H1 (cell line): ENCODE results near the gene SLC24A5.

Experiments
- BACH1 ChIP-seq: IDR thresholded peaks from 2 replicates; pipeline ENCODE4 v1.6.1; 2012; ENCODE audit warnings: low read length, improper control_type of control experiment
- CHD2 ChIP-seq: IDR thresholded peaks from 2 replicates; pipeline ENCODE4 v1.6.1; 2012; ENCODE audit warnings: low read length, improper control_type of control experiment
- CTCF ChIP-seq, 3 experiments: IDR thresholded peaks; 1 replicate in 2 of 3; 2 replicates in 1 of 3; pipeline versions ENCODE4 v1.5.1 to v1.6.1; 2011; ENCODE audit warnings: low read length in 3 of 3, mild to moderate bottlenecking in 3 of 3, inconsistent platforms in 2 of 3, low read depth in 1 of 3, moderate library complexity in 1 of 3; ENCODE audit not compliant: insufficient read depth in 1 of 3; ENCODE audit errors: control extremely low read depth in 1 of 3
- EP300 ChIP-seq, 2 experiments: IDR thresholded peaks; 1 replicate in 1 of 2; 2 replicates in 1 of 2; pipeline ENCODE4 v1.6.1; 2011 to 2012; ENCODE audit warnings: low read depth in 2 of 2, low read length in 2 of 2, mild to moderate bottlenecking in 2 of 2, borderline replicate concordance in 1 of 2, inconsistent platforms in 1 of 2, moderate library complexity in 1 of 2
- EZH2 ChIP-seq: fragments of 200-600 bp; sonication (generic); IDR thresholded peaks from 2 replicates; pipeline ENCODE4 v1.7.1; 2012; ENCODE audit warnings: low read depth, mild to moderate bottlenecking, moderate library complexity, low read length, inconsistent platforms; ENCODE audit not compliant: severe bottlenecking
- FOSL1 ChIP-seq: IDR thresholded peaks from 2 replicates; pipeline ENCODE4 v1.6.1; 2011; ENCODE audit warnings: mild to moderate bottlenecking, low read depth, low read length, moderate library complexity; ENCODE audit not compliant: insufficient read depth
- JUND ChIP-seq: IDR thresholded peaks from 2 replicates; pipeline ENCODE4 v1.6.1; 2011; ENCODE audit warnings: mild to moderate bottlenecking, improper control_type of control experiment, low read length
- MAFK ChIP-seq: IDR thresholded peaks from 2 replicates; pipeline ENCODE4 v1.6.1; 2012; ENCODE audit warnings: low read depth, mild to moderate bottlenecking, improper control_type of control experiment, low read length
- MAX ChIP-seq: IDR thresholded peaks from 2 replicates; pipeline ENCODE4 v1.6.1; 2012; ENCODE audit warnings: inconsistent platforms
- POLR2A ChIP-seq, 2 experiments: IDR thresholded peaks; 1 replicate in 1 of 2; 2 replicates in 1 of 2; pipeline ENCODE4 v1.6.1; 2011; ENCODE audit warnings: low read depth in 2 of 2, low read length in 2 of 2, mild to moderate bottlenecking in 2 of 2; ENCODE audit errors: control extremely low read depth in 1 of 2
- POLR2AphosphoS5 ChIP-seq: IDR thresholded peaks from 2 replicates; pipeline ENCODE4 v1.6.1; 2011; ENCODE audit warnings: low read depth, low read length
- RFX5 ChIP-seq: IDR thresholded peaks from 2 replicates; pipeline ENCODE4 v1.6.1; 2011; ENCODE audit warnings: low read depth, low read length, improper control_type of control experiment, borderline replicate concordance
- SRF ChIP-seq: IDR thresholded peaks from 2 replicates; pipeline ENCODE4 v1.6.1; 2011; ENCODE audit warnings: mild to moderate bottlenecking, low read depth, low read length, moderate library complexity
- TAF1 ChIP-seq: IDR thresholded peaks from 2 replicates; pipeline ENCODE4 v1.6.1; 2011; ENCODE audit warnings: mild to moderate bottlenecking, low read depth, low read length

- TF ChIP-seq POLR2A (IDR thresholded peaks at IDR 0.05; ENCODE audit: control extremely low read depth in 1 of 2, low read depth in 2 of 2, low read length in 2 of 2): no peak
- no peak for TF ChIP-seq BACH1
- no peak for TF ChIP-seq TAF1
- no peak for TF ChIP-seq CTCF (IDR thresholded peaks at IDR 0.05; ENCODE audit: control extremely low read depth in 1 of 3, insufficient read depth in 1 of 3, low read depth in 1 of 3, low read length in 3 of 3)
- no peak for TF ChIP-seq POLR2AphosphoS5
- TF ChIP-seq SRF: no peak
- no peak for TF ChIP-seq JUND
- TF ChIP-seq CHD2: no peak
- no peak for TF ChIP-seq RFX5
- TF ChIP-seq EZH2: no peak
- no peak for TF ChIP-seq EP300 (IDR thresholded peaks at IDR 0.05; ENCODE audit: borderline replicate concordance in 1 of 2, low read depth in 2 of 2, low read length in 2 of 2)
- no peak for TF ChIP-seq FOSL1
- no peak for TF ChIP-seq MAFK
- no peak for TF ChIP-seq MAX
These were observed 44.3 kb upstream of the SLC24A5 start for GRCh38 chr15:48076454-48076853.
